ENCODE results near the gene KLHL5. TPM values are rescaled to one million over a fixed set of nuclear protein-coding genes. Genes with fewer than 3 reads are reported as not detected.

KLHL5 gene
- total and polyA plus RNA-seq, 4 experiments from 2014 or later: 18.6 to 38.4 (median 30.4) TPM

DNA sequence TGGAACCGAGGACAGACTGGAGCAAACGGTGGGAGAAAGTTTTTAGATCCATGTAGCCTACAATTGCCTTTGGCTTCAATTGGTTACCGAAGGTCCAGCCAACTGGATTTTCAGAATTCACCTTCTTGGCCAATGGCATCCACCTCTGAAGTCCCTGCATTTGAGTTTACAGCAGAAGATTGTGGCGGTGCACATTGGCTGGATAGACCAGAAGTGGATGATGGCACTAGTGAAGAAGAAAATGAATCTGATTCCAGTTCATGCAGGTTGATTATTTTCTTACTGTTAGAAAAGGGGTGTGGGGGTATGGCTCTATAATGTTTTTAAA lies 702 bp downstream of the KLHL5 start:
- H3K36me3 ChIP-seq (ENCODE audit: insufficient read depth, low read length): no peaks in the 10 kb centered on the region
- POLR2A ChIA-PET (ENCODE audit: partially characterized antibody): interaction anchor here (1.5 kb wide), 1 partner anchor 17 kb away, joined by 6 read pairs; no protein-coding TSS in a partner anchor
- intact Hi-C loops (cut with micrococcal nuclease): no loop called here
- H3K4me1 Mint-ChIP-seq: peaks cover 25 to 43% (median 28%) of the 10 kb centered on the region in 4 donors
- H3K4me3 Mint-ChIP-seq: no peak overlapping the region
- no peak overlapping the region for H3K27ac ChIP-seq (ENCODE audit: low read depth, low read length)
- H3K27me3 Mint-ChIP-seq: no peaks in the 10 kb centered on the region
- CTCF ChIA-PET (ENCODE audit: partially characterized antibody): no interaction called here
- H3K27me3 ChIP-seq (ENCODE audit: insufficient read depth, low read length): no peaks in the 10 kb centered on the region
- no peak overlapping the region for H3K27ac Mint-ChIP-seq
- DNase-seq: no peak
- H3K4me3 ChIP-seq (ENCODE audit: low read length in 2 of 2): no peak overlapping the region
- H3K4me1 ChIP-seq (ENCODE audit: insufficient read depth, low read length): peaks cover 18% of the 10 kb centered on the region
- H3K36me3 Mint-ChIP-seq: peaks cover 4% of the 10 kb centered on the region in 2 donors
- no peaks in the 10 kb centered on the region for H3K9me3 ChIP-seq (ENCODE audit: control insufficient read depth in 1 of 2, low read length in 2 of 2)
- peaks cover 0 to 2% (median 0%) of the 10 kb centered on the region in 8 donors for H3K9me3 Mint-ChIP-seq

DNA sequence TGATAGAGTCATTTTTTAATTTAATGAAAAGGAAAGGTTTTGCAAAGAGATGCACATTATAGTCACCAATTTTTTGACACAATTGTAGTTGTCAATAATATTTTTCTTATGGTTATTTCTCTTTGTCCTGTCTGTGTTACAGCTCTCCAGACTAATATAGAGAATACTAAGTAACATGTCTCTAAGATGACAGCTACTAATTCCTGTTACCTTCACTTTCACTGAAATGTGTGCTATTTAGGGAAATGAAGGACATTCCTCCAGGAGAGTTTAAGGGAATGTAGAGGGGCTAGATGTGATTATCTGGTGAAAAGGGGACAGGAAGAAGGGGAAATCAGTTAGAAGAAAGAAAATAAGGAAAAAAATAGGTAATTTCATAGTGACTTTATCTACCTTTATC lies 1.4 kb downstream of the KLHL5 start:
- Histone ChIP-seq H3K36me3 (ENCODE audit: insufficient read depth, low read length) (no peaks in the 10 kb centered on the region), H3K4me3 (ENCODE audit: low read length in 2 of 2) (no peak overlapping the region), H3K4me1 (ENCODE audit: insufficient read depth, low read length) (peaks cover 18% of the 10 kb centered on the region), H3K9me3 (ENCODE audit: control insufficient read depth in 1 of 2, low read length in 2 of 2) (no peaks in the 10 kb centered on the region), H3K27me3 (ENCODE audit: insufficient read depth, low read length) (no peaks in the 10 kb centered on the region), H3K27ac (ENCODE audit: low read depth, low read length) (no peak overlapping the region)
- Mint-ChIP-seq H3K4me3 (no peak overlapping the region), H3K36me3 (peaks cover 4 to 8% of the 10 kb centered on the region in 2 donors), H3K9me3 (peaks cover 0 to 2% (median 0%) of the 10 kb centered on the region in 8 donors), H3K27ac (peak overlapping the region in 2 of 7 donors; percentile 77), H3K27me3 (no peaks in the 10 kb centered on the region), H3K4me1 (peaks cover 31 to 50% (median 32%) of the 10 kb centered on the region in 4 donors)
- intact Hi-C loops (cut with micrococcal nuclease): no loop called here
- ChIA-PET CTCF (ENCODE audit: partially characterized antibody) (no interaction called here), POLR2A (ENCODE audit: partially characterized antibody) (interaction anchor here (1.5 kb wide), 1 partner anchor 18 kb away, joined by 6 read pairs; no protein-coding TSS in a partner anchor)
- DNase-seq: no peak

DNA sequence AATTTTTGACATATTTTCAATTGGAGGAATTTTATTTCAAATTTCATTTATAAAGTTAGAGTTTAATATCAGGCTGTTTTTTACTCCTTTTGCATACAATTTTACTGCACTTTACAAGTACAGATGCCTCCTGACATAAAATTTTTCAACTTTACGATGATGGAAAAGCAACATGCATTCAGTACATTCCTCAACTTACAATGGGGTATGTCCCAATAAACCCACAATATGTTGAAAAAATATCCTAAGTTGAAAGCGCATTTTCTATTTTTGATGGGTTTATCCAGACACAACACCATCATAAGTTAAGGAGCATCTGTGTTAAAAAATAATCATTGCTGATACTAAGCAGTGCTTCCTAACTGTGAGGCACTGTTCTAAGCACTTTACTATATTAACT lies 4.3 kb downstream of the KLHL5 start:
- Histone ChIP-seq H3K27ac (ENCODE audit: low read depth, low read length) (no peak overlapping the region), H3K36me3 (ENCODE audit: insufficient read depth, low read length) (no peaks in the 10 kb centered on the region), H3K4me1 (ENCODE audit: insufficient read depth, low read length) (peaks cover 11% of the 10 kb centered on the region), H3K9me3 (ENCODE audit: control insufficient read depth in 1 of 2, low read length in 2 of 2) (no peaks in the 10 kb centered on the region), H3K4me3 (ENCODE audit: low read length in 2 of 2) (no peak overlapping the region), H3K27me3 (ENCODE audit: insufficient read depth, low read length) (no peaks in the 10 kb centered on the region)
- Mint-ChIP-seq H3K27me3 (no peaks in the 10 kb centered on the region), H3K27ac (no peak overlapping the region), H3K9me3 (peaks cover 0 to 2% (median 0%) of the 10 kb centered on the region in 8 donors), H3K36me3 (peaks cover 2 to 8% of the 10 kb centered on the region in 2 donors), H3K4me1 (peaks cover 19 to 44% (median 28%) of the 10 kb centered on the region in 4 donors), H3K4me3 (no peak overlapping the region)
- POLR2A ChIA-PET (ENCODE audit: partially characterized antibody): no interaction called here
- CTCF ChIA-PET (ENCODE audit: partially characterized antibody): no interaction called here
- intact Hi-C loops (cut with micrococcal nuclease): no loop called here
- no peak for DNase-seq

DNA sequence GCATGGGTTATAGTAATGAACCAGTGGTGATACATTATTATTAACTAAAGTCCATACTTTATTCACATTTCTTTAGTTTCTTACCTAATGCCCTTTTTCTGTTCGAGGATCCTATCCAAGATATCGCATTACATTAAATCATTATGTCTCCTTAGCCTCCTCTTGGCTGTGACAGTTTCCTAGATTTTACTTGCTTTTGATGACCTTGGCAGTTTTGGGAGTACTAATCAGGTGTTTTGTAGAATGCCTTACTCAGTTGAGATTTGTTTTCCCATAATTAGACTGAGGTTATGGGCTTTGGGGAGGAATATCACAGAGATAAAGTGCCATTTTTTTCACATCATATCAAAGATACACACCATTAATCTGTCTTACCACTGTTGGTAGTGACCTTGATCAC lies 5.0 kb downstream of the KLHL5 start:
- Histone ChIP-seq H3K4me3 (ENCODE audit: low read length in 2 of 2) (no peak overlapping the region), H3K4me1 (ENCODE audit: insufficient read depth, low read length) (peaks cover 8% of the 10 kb centered on the region), H3K27ac (ENCODE audit: low read depth, low read length) (no peak overlapping the region), H3K9me3 (ENCODE audit: control insufficient read depth in 1 of 2, low read length in 2 of 2) (no peaks in the 10 kb centered on the region), H3K27me3 (ENCODE audit: insufficient read depth, low read length) (no peaks in the 10 kb centered on the region), H3K36me3 (ENCODE audit: insufficient read depth, low read length) (no peaks in the 10 kb centered on the region)
- Mint-ChIP-seq H3K27ac (peak overlapping the region in 1 of 7 donors; percentile 47), H3K9me3 (peaks cover 0 to 2% (median 0%) of the 10 kb centered on the region in 8 donors), H3K4me3 (no peak overlapping the region), H3K4me1 (peaks cover 12 to 37% (median 22%) of the 10 kb centered on the region in 4 donors), H3K36me3 (peaks cover 2 to 8% of the 10 kb centered on the region in 2 donors), H3K27me3 (no peaks in the 10 kb centered on the region)
- CTCF ChIA-PET (ENCODE audit: partially characterized antibody): interaction anchor here (0.8 kb wide), 1 partner anchor 164 kb away, joined by 5 read pairs; no protein-coding TSS in a partner anchor
- POLR2A ChIA-PET (ENCODE audit: partially characterized antibody): interaction anchor here (0.6 to 0.7 kb wide), 2 partner anchors 39 to 58 kb away, joined by 3 read pairs; no protein-coding TSS in a partner anchor
- DNase-seq: no peak
- intact Hi-C loops (cut with micrococcal nuclease): no loop called here

DNA sequence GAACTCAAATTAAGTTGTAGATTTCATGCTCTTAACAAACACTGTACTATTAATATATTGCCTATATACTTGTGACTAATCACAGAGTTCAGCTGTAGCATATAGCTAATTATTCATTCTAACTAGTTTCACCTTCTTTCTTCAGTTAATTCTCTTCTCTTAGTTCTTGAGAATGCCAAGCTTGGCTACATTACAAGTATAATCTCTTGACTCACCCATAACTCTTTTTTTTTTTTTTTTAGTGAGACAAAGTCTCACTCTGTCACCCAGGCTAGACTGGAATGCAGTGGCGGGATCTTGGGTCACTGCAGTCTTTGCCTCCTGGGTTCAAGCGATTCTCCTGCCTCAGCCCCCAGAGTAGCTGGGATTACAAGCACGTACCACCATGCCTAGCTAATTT lies 5.4 kb downstream of the KLHL5 start:
- intact Hi-C loops (cut with micrococcal nuclease): no loop called here
- no peak overlapping the region for H3K27ac ChIP-seq (ENCODE audit: low read depth, low read length)
- DNase-seq: no peak
- H3K27me3 ChIP-seq (ENCODE audit: insufficient read depth, low read length): no peaks in the 10 kb centered on the region
- peaks cover 0 to 2% (median 0%) of the 10 kb centered on the region in 8 donors for H3K9me3 Mint-ChIP-seq
- no peaks in the 10 kb centered on the region for H3K9me3 ChIP-seq (ENCODE audit: control insufficient read depth in 1 of 2, low read length in 2 of 2)
- H3K4me1 ChIP-seq (ENCODE audit: insufficient read depth, low read length): peaks cover 3% of the 10 kb centered on the region
- H3K36me3 ChIP-seq (ENCODE audit: insufficient read depth, low read length): no peaks in the 10 kb centered on the region
- CTCF ChIA-PET (ENCODE audit: partially characterized antibody): interaction anchor here (0.8 kb wide), 1 partner anchor 164 kb away, joined by 5 read pairs; no protein-coding TSS in a partner anchor
- H3K27me3 Mint-ChIP-seq: no peaks in the 10 kb centered on the region
- H3K4me1 Mint-ChIP-seq: peaks cover 8 to 33% (median 19%) of the 10 kb centered on the region in 4 donors
- H3K4me3 ChIP-seq (ENCODE audit: low read length in 2 of 2): no peak overlapping the region
- H3K27ac Mint-ChIP-seq: no peak overlapping the region
- no peak overlapping the region for H3K4me3 Mint-ChIP-seq
- H3K36me3 Mint-ChIP-seq: peaks cover 1 to 7% of the 10 kb centered on the region in 2 donors
- POLR2A ChIA-PET (ENCODE audit: partially characterized antibody): interaction anchor here (0.6 to 0.7 kb wide), 2 partner anchors 40 to 59 kb away, joined by 3 read pairs; no protein-coding TSS in a partner anchor

DNA sequence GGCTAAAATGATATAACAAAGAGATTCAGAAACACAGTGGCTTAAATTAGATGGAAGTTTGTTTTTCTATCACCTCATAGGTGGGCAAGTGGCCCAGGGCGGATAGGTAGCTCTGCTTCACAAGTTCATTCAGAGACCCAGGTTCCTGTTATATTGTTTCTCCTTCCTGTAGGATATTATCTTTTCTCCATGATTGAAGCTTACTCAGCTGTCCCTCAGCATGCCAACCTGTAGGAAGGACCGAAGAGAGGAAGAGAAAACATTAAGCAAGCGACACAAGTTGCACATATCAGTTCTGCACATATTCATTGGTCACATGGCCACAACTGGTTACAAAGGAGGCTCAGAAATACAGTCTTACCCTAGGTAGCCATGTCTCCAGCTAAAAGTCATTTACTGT lies 6.9 kb downstream of the KLHL5 start:
- Histone ChIP-seq H3K36me3 (ENCODE audit: insufficient read depth, low read length) (no peaks in the 10 kb centered on the region), H3K27me3 (ENCODE audit: insufficient read depth, low read length) (no peaks in the 10 kb centered on the region), H3K4me1 (ENCODE audit: insufficient read depth, low read length) (no peaks in the 10 kb centered on the region), H3K27ac (ENCODE audit: low read depth, low read length) (no peak overlapping the region), H3K9me3 (ENCODE audit: control insufficient read depth in 1 of 2, low read length in 2 of 2) (no peaks in the 10 kb centered on the region), H3K4me3 (ENCODE audit: low read length in 2 of 2) (no peak overlapping the region)
- H3K4me3 Mint-ChIP-seq: no peak overlapping the region
- no peaks in the 10 kb centered on the region for H3K27me3 Mint-ChIP-seq
- ChIA-PET CTCF (ENCODE audit: partially characterized antibody) (interaction anchor here (1.3 kb wide), 1 partner anchor 166 kb away, joined by 3 read pairs; no protein-coding TSS in a partner anchor), POLR2A (ENCODE audit: partially characterized antibody) (interaction anchor here (0.6 kb wide), 1 partner anchor 39 kb away, joined by 3 read pairs; no protein-coding TSS in a partner anchor)
- peaks cover 0 to 2% (median 0%) of the 10 kb centered on the region in 8 donors for H3K9me3 Mint-ChIP-seq
- intact Hi-C loops (cut with micrococcal nuclease): no loop called here
- peaks cover 2 to 4% of the 10 kb centered on the region in 2 donors for H3K36me3 Mint-ChIP-seq
- H3K27ac Mint-ChIP-seq: peak overlapping the region in 2 of 7 donors; percentile 2 to 9
- no peak for DNase-seq
- H3K4me1 Mint-ChIP-seq: peaks cover 4 to 24% (median 15%) of the 10 kb centered on the region in 4 donors

DNA sequence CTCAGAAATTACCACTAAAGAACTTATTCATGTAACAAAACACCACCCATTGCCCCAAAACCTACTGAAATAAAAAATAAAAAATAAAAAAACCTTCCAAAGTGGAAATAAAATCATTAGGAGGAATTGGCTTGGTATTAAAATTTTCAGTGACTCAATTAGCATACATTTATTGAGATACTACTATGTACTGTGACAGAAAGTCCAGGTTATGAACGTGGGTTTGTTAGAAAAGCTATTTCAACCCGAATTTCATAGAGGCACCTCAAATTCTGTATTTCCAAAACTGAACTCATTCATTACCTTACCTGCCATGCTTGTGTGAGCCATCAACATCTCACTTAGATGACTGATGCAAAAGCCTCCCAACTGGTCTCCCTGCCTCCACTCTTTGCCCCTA lies 16.8 kb downstream of the KLHL5 start:
- Histone ChIP-seq H3K4me3 (ENCODE audit: low read length in 2 of 2) (no peak overlapping the region), H3K27me3 (ENCODE audit: insufficient read depth, low read length) (no peaks in the 10 kb centered on the region), H3K4me1 (ENCODE audit: insufficient read depth, low read length) (no peaks in the 10 kb centered on the region), H3K9me3 (ENCODE audit: control insufficient read depth in 1 of 2, low read length in 2 of 2) (no peaks in the 10 kb centered on the region), H3K27ac (ENCODE audit: low read depth, low read length) (no peak overlapping the region), H3K36me3 (ENCODE audit: insufficient read depth, low read length) (peaks cover 4% of the 10 kb centered on the region)
- no peak overlapping the region for H3K27ac Mint-ChIP-seq
- no peak overlapping the region for H3K4me3 Mint-ChIP-seq
- H3K27me3 Mint-ChIP-seq: no peaks in the 10 kb centered on the region
- ChIA-PET CTCF (ENCODE audit: partially characterized antibody) (no interaction called here), POLR2A (ENCODE audit: partially characterized antibody) (no interaction called here)
- H3K4me1 Mint-ChIP-seq: peaks cover 0 to 7% (median 0%) of the 10 kb centered on the region in 4 donors
- H3K36me3 Mint-ChIP-seq: peaks cover 47 to 57% of the 10 kb centered on the region in 2 donors
- no peak for DNase-seq
- H3K9me3 Mint-ChIP-seq: no peaks in the 10 kb centered on the region
- intact Hi-C loops (cut with micrococcal nuclease): no loop called here
